Naive thymus-derived CD8-positive, alpha-beta T cell (primary cell): ENCODE results near the gene SLC12A5. TPM values are rescaled to one million over a fixed set of nuclear protein-coding genes. Genes with fewer than 3 reads are reported as not detected.

Source experiments
- ATAC-seq, 2 donors: fragments of 150-1000 bp; cut with Tn5 transposase in 1 of 2; sonication (Bioruptor Pico), chemical (Tn5 transposase) in 1 of 2; 1 replicate in 1 of 2; 2 replicates in 1 of 2; pipeline ENCODE4 v1.10.0; 2021; ENCODE audit warnings: mild to moderate bottlenecking in 2 of 2, moderate library complexity in 2 of 2
- POLR2A ChIA-PET: fragments of 350-600 bp; sonication (Branson Sonifier 250); formaldehyde crosslinking; loops from one replicate; lab custom pipeline; 2021; ENCODE audit warnings: antibody characterized with exemption; lab: Charles Lee
- DNase-seq, 10 donors: peaks; one replicate each; pipeline versions ENCODE4 v3.0.0 to v3.0.0-alpha.2; 2020 to 2022
- H3K27ac Mint-ChIP-seq, 10 donors: one replicate each; pipeline ENCODE4 v1.8.0; 2020 to 2022; ENCODE audit warnings: mild to moderate bottlenecking in 10 of 10, mixed read lengths in 10 of 10, moderate library complexity in 4 of 10, inconsistent platforms in 1 of 10
- H3K27me3 Mint-ChIP-seq, 5 donors: one replicate each; pipeline ENCODE4 v1.8.0; 2021 to 2022; ENCODE audit warnings: mixed read lengths in 5 of 5
- H3K36me3 Mint-ChIP-seq, 3 donors: one replicate each; pipeline ENCODE4 v1.8.0; 2020 to 2022; ENCODE audit warnings: mixed read lengths in 3 of 3, mild to moderate bottlenecking in 2 of 3, inconsistent platforms in 1 of 3
- H3K4me1 Mint-ChIP-seq, 4 donors: one replicate each; pipeline ENCODE4 v1.8.0; 2021 to 2022; ENCODE audit warnings: mixed read lengths in 4 of 4
- H3K4me3 Mint-ChIP-seq, 10 donors: one replicate each; pipeline ENCODE4 v1.8.0; 2020 to 2022; ENCODE audit warnings: mild to moderate bottlenecking in 10 of 10, mixed read lengths in 10 of 10, moderate library complexity in 6 of 10, inconsistent platforms in 1 of 10
- H3K9me3 Mint-ChIP-seq, 9 donors: one replicate each; pipeline ENCODE4 v1.8.0; 2020 to 2022; ENCODE audit warnings: mixed read lengths in 9 of 9, mild to moderate bottlenecking in 3 of 9, inconsistent platforms in 1 of 9, moderate library complexity in 1 of 9
- polyA plus RNA-seq, 3 donors: library from polyadenylated mRNA; unstranded; fragments of 300-500 nt; fragmentation: Illumina TruSeq; gene quantifications; one replicate each; pipeline ENCODE4 v1.2.3, GENCODE V29; 2021
- total RNA-seq, 8 experiments: library from RNA in 2 of 8; stranded (reverse) in 2 of 8; gene quantifications; one replicate each; pipeline ENCODE4 v1.2.3 and lab custom pipeline; 2021 to 2026

SLC12A5 gene
- total and polyA plus RNA-seq, 5 experiments from 2014 or later, result 0.83 to 1.5 (median 1.0) TPM; not detected in 2

GRCh38 chr20:45998337-45998736 is 30.7 kb upstream of the SLC12A5 start:
- Mint-ChIP-seq H3K4me1 (peaks cover 34 to 68% (median 65%) of the 10 kb centered on the region in 4 donors), H3K27me3 (peaks cover 2 to 26% (median 4%) of the 10 kb centered on the region in 5 donors), H3K4me3 (peak overlapping the region in 4 of 10 donors; percentile 28 to 75 (median 46)), H3K27ac (peak overlapping the region in 2 of 10 donors; percentile 18 to 58), H3K9me3 (no peaks in the 10 kb centered on the region), H3K36me3 (no peaks in the 10 kb centered on the region)
- no peak for ATAC-seq
- DNase-seq, result no peak
- POLR2A ChIA-PET, result interaction anchor here (0.6 kb wide), 1 partner anchor 28 kb away, joined by 4 read pairs; no protein-coding TSS in a partner anchor

DNA sequence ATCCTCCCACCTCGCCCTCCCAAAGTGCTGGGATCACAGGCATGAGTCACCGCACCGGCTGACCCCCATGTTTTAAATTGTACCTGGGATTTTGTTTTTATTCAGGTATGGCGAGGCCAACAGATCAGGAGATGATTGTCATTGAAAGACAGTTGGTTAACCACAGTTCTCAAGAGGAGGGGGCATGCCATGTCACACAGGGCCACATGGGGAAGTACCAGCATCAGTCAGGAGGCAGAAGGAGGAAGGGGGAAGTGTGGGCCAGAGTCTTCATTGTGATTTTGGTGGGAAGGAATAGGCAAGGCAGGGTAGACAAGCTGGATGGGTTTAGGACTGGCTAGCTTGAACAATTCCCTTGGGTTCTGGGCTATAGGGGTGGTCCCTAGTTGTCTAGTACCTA is 30.3 kb upstream of the SLC12A5 start:
- H3K9me3 Mint-ChIP-seq, result no peaks in the 10 kb centered on the region
- peak overlapping the region in 9 of 10 donors; percentile 8 to 75 (median 49) for H3K4me3 Mint-ChIP-seq
- H3K27ac Mint-ChIP-seq, result peak overlapping the region in 5 of 10 donors; percentile 0 to 61 (median 50)
- H3K27me3 Mint-ChIP-seq, result peaks cover 2 to 31% (median 4%) of the 10 kb centered on the region in 5 donors
- ATAC-seq (peak; percentile 54 to 83), DNase-seq (peak in 2 of 10 donors; percentile 10 to 35)
- POLR2A ChIA-PET, result interaction anchor here (0.6 kb wide), 1 partner anchor 28 kb away, joined by 4 read pairs; no protein-coding TSS in a partner anchor
- no peaks in the 10 kb centered on the region for H3K36me3 Mint-ChIP-seq
- peaks cover 37 to 72% (median 69%) of the 10 kb centered on the region in 4 donors for H3K4me1 Mint-ChIP-seq

DNA sequence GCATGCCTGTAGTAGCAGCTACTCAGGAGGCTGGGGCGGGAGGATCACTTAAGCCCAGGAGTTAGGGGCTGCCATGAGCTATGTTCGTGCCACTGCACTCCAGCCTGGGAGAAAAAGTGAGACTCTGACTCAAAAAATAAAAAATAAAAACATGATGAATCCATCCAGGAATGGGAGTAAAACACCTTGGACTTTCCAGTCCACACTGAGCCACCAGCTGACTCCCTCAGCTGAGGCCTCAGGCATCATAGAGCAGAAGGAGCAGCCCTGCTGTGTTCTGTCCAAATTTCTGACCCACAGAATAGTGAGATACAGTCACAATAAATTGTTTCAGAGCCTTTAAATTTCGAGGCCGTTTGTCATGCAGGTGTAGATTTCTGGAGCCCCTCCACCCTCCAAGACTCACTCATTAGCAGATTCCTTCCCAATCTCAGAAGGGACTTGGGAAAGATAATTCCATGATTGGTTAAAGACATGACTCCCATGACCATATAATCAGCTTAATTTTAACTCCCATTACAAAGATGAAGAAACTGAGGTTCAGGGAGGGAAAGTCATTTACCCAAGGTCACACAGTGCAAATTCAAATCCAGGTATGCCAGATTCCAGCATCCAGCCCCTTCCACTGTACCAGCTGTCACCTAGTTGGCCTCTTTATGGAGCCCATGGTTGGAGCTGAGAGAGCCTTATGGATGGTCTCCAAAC is 29.3 kb upstream of the SLC12A5 start:
- Mint-ChIP-seq H3K4me1 (peaks cover 45 to 79% (median 77%) of the 10 kb centered on the region in 4 donors), H3K27me3 (peaks cover 4 to 36% (median 5%) of the 10 kb centered on the region in 5 donors), H3K27ac (no peak overlapping the region), H3K4me3 (peak overlapping the region in 7 of 10 donors; percentile 3 to 80 (median 28)), H3K9me3 (no peaks in the 10 kb centered on the region), H3K36me3 (no peaks in the 10 kb centered on the region)
- ATAC-seq (no peak), DNase-seq (no peak)
- POLR2A ChIA-PET, result interaction anchor here (1.3 to 1.4 kb wide), 2 partner anchors 13 to 65 kb away, joined by 4 to 5 read pairs; partner anchors contain the start of gene PCIF1

GRCh38 chr20:46000262-46000996 is 28.6 kb upstream of the SLC12A5 start:
- POLR2A ChIA-PET, result interaction anchor here (1.3 to 1.4 kb wide), 2 partner anchors 13 to 66 kb away, joined by 4 to 5 read pairs; partner anchors contain the start of gene PCIF1
- ATAC-seq (peak; percentile 58 to 70), DNase-seq (peak in 1 of 10 donors; percentile 42)
- Mint-ChIP-seq H3K9me3 (no peaks in the 10 kb centered on the region), H3K27me3 (peaks cover 5 to 36% (median 8%) of the 10 kb centered on the region in 5 donors), H3K4me3 (peak overlapping the region; percentile 23 to 80 (median 74)), H3K36me3 (no peaks in the 10 kb centered on the region), H3K27ac (peak overlapping the region in 4 of 10 donors; percentile 6 to 63 (median 35)), H3K4me1 (peaks cover 45 to 79% (median 77%) of the 10 kb centered on the region in 4 donors)

GRCh38 chr20:46001498-46001897 is 27.5 kb upstream of the SLC12A5 start:
- H3K4me1 Mint-ChIP-seq, result peaks cover 49 to 87% (median 83%) of the 10 kb centered on the region in 4 donors
- ATAC-seq, result no peak
- H3K4me3 Mint-ChIP-seq, result peak overlapping the region in 1 of 10 donors; percentile 18
- POLR2A ChIA-PET, result no interaction called here
- H3K36me3 Mint-ChIP-seq, result no peaks in the 10 kb centered on the region
- DNase-seq, result no peak
- H3K9me3 Mint-ChIP-seq, result no peaks in the 10 kb centered on the region
- no peak overlapping the region for H3K27ac Mint-ChIP-seq
- peaks cover 7 to 44% (median 15%) of the 10 kb centered on the region in 5 donors for H3K27me3 Mint-ChIP-seq

DNA sequence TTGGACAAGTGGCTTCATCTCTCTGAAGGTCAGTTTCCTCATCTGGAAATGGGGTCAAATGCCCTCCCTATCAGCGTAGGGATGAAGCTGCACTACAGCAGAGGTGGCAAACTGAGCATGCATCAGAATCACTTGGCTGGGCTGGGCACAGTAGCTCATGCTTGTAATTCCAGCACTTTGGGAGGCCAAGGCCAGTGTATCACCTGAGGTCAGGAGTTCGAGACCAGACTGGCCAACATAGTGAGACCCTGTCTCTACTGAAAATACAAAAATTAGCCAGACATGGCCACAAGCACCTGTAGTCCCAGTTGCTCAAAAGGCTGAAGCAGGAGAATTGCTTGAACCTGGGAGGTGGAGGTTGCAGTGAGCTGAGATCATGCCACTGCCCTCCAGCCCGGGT is 27.0 kb upstream of the SLC12A5 start:
- Mint-ChIP-seq H3K27ac (no peak overlapping the region), H3K36me3 (no peaks in the 10 kb centered on the region), H3K27me3 (peaks cover 7 to 46% (median 15%) of the 10 kb centered on the region in 5 donors), H3K9me3 (no peaks in the 10 kb centered on the region), H3K4me3 (no peak overlapping the region), H3K4me1 (peaks cover 49 to 89% (median 81%) of the 10 kb centered on the region in 4 donors)
- POLR2A ChIA-PET, result interaction anchor here (0.7 kb wide), 1 partner anchor 248 kb away, joined by 3 read pairs; no protein-coding TSS in a partner anchor
- no peak for ATAC-seq
- DNase-seq, result no peak

- Mint-ChIP-seq H3K27ac (peak overlapping the region in 3 of 10 donors; percentile 7 to 51 (median 16)), H3K36me3 (no peaks in the 10 kb centered on the region), H3K27me3 (peaks cover 14 to 57% (median 24%) of the 10 kb centered on the region in 5 donors), H3K4me3 (peak overlapping the region in 9 of 10 donors; percentile 34 to 85 (median 77)), H3K4me1 (peaks cover 48 to 87% (median 79%) of the 10 kb centered on the region in 4 donors), H3K9me3 (no peaks in the 10 kb centered on the region)
- POLR2A ChIA-PET, result no interaction called here
- ATAC-seq (no peak), DNase-seq (no peak)
Observed at GRCh38 chr20:46004187-46004586, 24.8 kb upstream of the SLC12A5 start.

- H3K4me3 Mint-ChIP-seq, result peak overlapping the region; percentile 46 to 85 (median 76)
- no peaks in the 10 kb centered on the region for H3K36me3 Mint-ChIP-seq
- ATAC-seq (peak; percentile 51 to 64), DNase-seq (peak in 4 of 10 donors; percentile 24 to 55 (median 44))
- POLR2A ChIA-PET, result interaction anchor here (0.9 to 1.2 kb wide), 2 partner anchors 16 to 33 kb away, joined by 4 read pairs; partner anchors contain the start of gene ZNF335
- H3K27ac Mint-ChIP-seq, result peak overlapping the region in 8 of 10 donors; percentile 16 to 80 (median 57)
- H3K9me3 Mint-ChIP-seq, result no peaks in the 10 kb centered on the region
- peaks cover 20 to 65% (median 31%) of the 10 kb centered on the region in 5 donors for H3K27me3 Mint-ChIP-seq
- H3K4me1 Mint-ChIP-seq, result peaks cover 46 to 86% (median 78%) of the 10 kb centered on the region in 4 donors
Observed at GRCh38 chr20:46004889-46005473, 24.0 kb upstream of the SLC12A5 start.

DNA sequence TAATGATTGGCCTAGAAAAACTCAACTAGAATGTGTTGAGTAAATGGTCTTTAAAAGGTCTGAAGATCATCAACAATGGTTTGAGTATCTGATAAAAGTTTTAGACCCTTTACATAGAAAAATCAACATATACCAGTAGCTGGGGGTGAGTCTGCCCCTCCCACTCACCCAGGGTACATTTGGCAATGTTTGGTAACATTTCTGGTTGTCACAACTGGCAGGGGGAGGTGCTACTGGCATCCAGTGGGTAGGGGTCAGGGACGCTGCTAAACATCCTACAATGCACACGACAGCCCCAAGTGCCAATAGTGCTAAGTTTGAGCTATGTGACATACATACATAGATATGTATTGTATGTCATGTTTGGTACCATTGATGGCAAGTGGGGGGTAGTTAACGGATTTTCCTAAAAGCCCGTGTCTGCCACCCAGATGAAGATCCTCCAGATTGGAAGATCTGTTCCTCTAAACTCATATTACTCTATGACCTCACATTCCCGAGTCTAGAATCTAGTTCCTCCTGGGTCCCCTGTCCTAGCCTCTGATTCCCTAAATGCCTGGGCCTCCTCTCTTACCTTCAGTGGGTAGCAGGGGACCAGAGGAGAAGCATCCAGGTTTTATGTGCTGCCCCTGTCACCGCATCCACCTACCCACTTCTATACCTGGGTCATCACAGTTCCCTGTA is 22.9 kb upstream of the SLC12A5 start:
- Mint-ChIP-seq H3K27me3 (peaks cover 29 to 77% (median 42%) of the 10 kb centered on the region in 5 donors), H3K4me3 (peak overlapping the region in 8 of 10 donors; percentile 29 to 85 (median 70)), H3K9me3 (no peaks in the 10 kb centered on the region), H3K4me1 (peaks cover 49 to 86% (median 77%) of the 10 kb centered on the region in 4 donors), H3K27ac (peak overlapping the region in 2 of 10 donors; percentile 41 to 55), H3K36me3 (peaks cover 0 to 3% (median 3%) of the 10 kb centered on the region in 3 donors)
- POLR2A ChIA-PET, result interaction anchor here (0.5 kb wide), 1 partner anchor 555 kb away, joined by 4 read pairs; no protein-coding TSS in a partner anchor
- DNase-seq, result no peak
- no peak for ATAC-seq

DNA sequence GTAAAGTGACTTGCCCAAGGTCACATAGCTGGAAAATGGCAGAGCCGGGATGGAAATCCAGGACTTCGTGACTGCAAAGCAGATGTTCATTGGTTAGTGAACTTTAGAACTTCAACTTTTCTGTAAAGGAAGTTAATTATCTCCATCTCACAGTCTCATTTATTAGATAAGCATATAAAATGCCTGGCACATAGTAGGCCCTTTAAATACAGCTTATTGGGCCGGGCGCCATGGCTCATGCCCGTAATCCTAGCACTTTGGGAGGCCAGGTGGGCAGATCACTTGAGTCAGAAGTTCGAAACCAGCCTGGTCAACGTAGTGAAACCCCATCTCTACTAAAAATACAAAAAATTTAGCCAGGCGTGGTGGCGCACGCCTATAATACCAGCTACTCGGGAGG is 22.1 kb upstream of the SLC12A5 start:
- no peak overlapping the region for H3K27ac Mint-ChIP-seq
- peaks cover 0 to 9% (median 8%) of the 10 kb centered on the region in 3 donors for H3K36me3 Mint-ChIP-seq
- peaks cover 55 to 86% (median 80%) of the 10 kb centered on the region in 4 donors for H3K4me1 Mint-ChIP-seq
- no peak for ATAC-seq
- H3K4me3 Mint-ChIP-seq, result no peak overlapping the region
- POLR2A ChIA-PET, result interaction anchor here (0.7 kb wide), 1 partner anchor 11 kb away, joined by 3 read pairs; no protein-coding TSS in a partner anchor
- no peak for DNase-seq
- H3K27me3 Mint-ChIP-seq, result peaks cover 35 to 85% (median 50%) of the 10 kb centered on the region in 5 donors
- peaks cover 0 to 5% (median 0%) of the 10 kb centered on the region in 9 donors for H3K9me3 Mint-ChIP-seq

DNA sequence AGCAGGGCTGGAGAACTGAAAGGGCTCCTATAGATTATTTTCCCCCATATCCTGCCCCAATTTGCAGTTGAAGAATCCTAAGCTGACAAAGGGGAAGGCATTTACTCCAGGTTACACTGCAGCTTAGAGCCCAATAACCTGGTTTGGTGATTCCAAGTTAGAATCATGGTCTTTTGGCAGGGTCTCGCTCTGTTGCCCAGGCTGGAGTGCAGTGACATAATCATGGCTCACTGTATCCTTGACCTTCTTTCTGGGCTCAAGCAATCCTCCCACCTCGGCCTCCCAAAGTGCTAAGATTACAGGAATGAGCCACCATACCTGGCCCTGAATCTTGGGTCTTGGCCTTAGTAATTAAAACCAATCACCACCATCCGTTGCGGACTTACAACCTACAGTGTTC is 21.3 kb upstream of the SLC12A5 start:
- DNase-seq (no peak), ATAC-seq (no peak)
- Mint-ChIP-seq H3K27ac (peak overlapping the region in 3 of 10 donors; percentile 46 to 82 (median 73)), H3K4me3 (peak overlapping the region in 5 of 10 donors; percentile 3 to 67 (median 29)), H3K36me3 (peaks cover 0 to 9% (median 8%) of the 10 kb centered on the region in 3 donors), H3K9me3 (peaks cover 0 to 5% (median 0%) of the 10 kb centered on the region in 9 donors), H3K27me3 (peaks cover 40 to 92% (median 57%) of the 10 kb centered on the region in 5 donors), H3K4me1 (peaks cover 56 to 91% (median 85%) of the 10 kb centered on the region in 4 donors)
- POLR2A ChIA-PET, result interaction anchor here (0.7 kb wide), 1 partner anchor 10 kb away, joined by 3 read pairs; no protein-coding TSS in a partner anchor
